Urinary bladder (tissue), 2 donors: ENCODE measurements around the gene CHD1. TPM values are rescaled to one million over a fixed set of nuclear protein-coding genes. Genes with fewer than 3 reads are reported as not detected.

ENCODE experiments used
- polyA plus RNA-seq: library from polyadenylated mRNA; stranded (reverse); fragments of 200-250 nt; gene quantifications from one replicate; pipeline ENCODE4 v1.2.3, GENCODE V29; 2013
- small RNA-seq: library from RNA; depleted of rRNA; stranded (forward); fragments of <200 nt; gene quantifications from one replicate; pipeline ENCODE3, GENCODE V24; 2014
- total RNA-seq: library from RNA; depleted of rRNA; stranded (reverse); fragments of >200 nt; gene quantifications from one replicate; pipeline ENCODE4 v1.2.3, GENCODE V29; 2014
- donor health status: healthy.

Gene CHD1
- total and polyA plus RNA-seq, 2 donors: 13.0 to 146 TPM

Small RNA genes lying within 50 kb of the gene (small RNA-seq; reads per million reads assigned to genes)
- not detected for gene RF00019
- gene RNU6-402P: not detected

Other genes starting within 250 kb of the CHD1 start
- gene RGMB, start 155.3 kb downstream of the CHD1 start, total RNA-seq: 23.1 TPM
- 21.2 TPM for gene RGMB, start 155.3 kb downstream of the CHD1 start, polyA plus RNA-seq